DOHH2 (cell line): ENCODE data around the gene RPRD1A.

Source experiments
- EZH2phosphoT487 ChIP-seq: fragments of 200-600 bp; sonication (generic); IDR thresholded peaks from 2 replicates; pipeline ENCODE4 v1.6.1; 2017; ENCODE audit warnings: borderline replicate concordance, mild to moderate bottlenecking, antibody characterized with exemption, low read length, moderate library complexity, mixed read lengths
- TF ChIP-seq, protein P1 (sequence below): fragments of 200-600 bp; sonication (generic); IDR thresholded peaks from one replicate; pipeline ENCODE4 v1.5.1; 2014; ENCODE audit warnings: antibody characterized with exemption, mild to moderate bottlenecking, low read depth, low read length; ENCODE audit not compliant: poor library complexity, severe bottlenecking

DNA sequence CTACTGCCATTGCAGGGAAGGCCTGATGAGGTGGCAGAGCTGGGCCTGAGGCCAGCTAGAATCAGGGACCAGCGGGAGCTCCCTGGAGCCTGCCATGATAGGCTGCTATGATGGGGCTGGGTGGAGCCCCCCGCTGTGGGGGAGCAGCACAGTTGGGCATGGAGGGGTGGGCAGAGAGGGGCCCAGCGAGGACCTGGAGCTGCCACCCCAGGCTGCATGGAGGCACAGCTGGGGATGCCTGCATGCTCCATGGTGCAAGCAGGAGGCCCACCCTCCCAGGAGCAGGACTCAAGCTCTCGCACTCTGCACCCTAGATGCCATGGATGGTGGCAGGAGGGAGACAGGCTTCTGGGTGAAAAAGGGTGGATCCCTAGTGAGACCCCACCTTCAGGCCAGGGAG lies 17.8 kb upstream of the RPRD1A start:
- TF ChIP-seq, protein P1, sequence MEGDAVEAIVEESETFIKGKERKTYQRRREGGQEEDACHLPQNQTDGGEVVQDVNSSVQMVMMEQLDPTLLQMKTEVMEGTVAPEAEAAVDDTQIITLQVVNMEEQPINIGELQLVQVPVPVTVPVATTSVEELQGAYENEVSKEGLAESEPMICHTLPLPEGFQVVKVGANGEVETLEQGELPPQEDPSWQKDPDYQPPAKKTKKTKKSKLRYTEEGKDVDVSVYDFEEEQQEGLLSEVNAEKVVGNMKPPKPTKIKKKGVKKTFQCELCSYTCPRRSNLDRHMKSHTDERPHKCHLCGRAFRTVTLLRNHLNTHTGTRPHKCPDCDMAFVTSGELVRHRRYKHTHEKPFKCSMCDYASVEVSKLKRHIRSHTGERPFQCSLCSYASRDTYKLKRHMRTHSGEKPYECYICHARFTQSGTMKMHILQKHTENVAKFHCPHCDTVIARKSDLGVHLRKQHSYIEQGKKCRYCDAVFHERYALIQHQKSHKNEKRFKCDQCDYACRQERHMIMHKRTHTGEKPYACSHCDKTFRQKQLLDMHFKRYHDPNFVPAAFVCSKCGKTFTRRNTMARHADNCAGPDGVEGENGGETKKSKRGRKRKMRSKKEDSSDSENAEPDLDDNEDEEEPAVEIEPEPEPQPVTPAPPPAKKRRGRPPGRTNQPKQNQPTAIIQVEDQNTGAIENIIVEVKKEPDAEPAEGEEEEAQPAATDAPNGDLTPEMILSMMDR, result no peak
- no peak for TF ChIP-seq EZH2phosphoT487
